NCI-H748 (cell line): Measurements from ENCODE around the gene NEGR1.
A peak's percentile ranks its signal among the peaks of the same experiment; 100 is the strongest.

Experiments used
- DNase-seq: peaks from one replicate; lab custom pipeline; 2025; ENCODE audit not compliant: unreplicated experiment; lab: John Stamatoyannopoulos, UW

Gene NEGR1

DNA sequence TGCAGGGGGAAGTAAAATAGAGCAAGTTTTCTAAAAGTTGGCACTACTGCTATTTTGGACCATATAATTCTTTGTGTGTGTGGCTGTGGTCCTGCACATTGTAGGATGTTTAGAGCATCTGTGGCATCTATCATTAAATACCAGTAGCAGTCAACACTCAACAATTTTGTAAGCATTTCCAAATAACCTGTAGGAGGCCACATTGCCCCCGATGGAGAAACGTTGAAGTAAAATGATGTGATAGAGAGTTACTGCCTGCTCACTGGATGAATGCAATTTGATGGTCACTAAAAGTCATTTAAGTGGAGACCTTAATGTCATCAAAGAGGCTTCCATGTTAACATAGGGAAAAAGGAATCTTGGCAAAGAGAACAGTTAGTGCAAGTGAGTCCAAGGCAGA is 560.8 kb downstream of the NEGR1 start:
- DNase-seq: no peak

DNA sequence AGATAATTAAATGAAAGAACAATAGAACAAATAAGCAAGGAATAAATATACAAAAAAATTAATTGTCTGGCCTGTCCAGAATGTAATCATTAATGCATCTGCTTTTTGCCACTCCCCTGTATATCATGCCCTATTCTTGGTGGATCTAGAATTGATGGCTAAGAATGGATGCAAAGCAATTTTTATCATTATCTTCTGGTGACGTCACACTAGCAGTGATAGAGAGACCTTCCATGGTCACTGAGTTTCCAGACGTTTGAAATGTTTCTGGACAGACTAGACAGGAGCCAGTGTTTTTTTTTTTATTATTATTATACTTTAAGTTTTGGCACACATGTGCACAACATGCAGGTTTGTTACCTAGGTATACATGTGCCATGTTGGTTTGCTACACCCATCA is 563.0 kb downstream of the NEGR1 start:
- no peak for DNase-seq

DNA sequence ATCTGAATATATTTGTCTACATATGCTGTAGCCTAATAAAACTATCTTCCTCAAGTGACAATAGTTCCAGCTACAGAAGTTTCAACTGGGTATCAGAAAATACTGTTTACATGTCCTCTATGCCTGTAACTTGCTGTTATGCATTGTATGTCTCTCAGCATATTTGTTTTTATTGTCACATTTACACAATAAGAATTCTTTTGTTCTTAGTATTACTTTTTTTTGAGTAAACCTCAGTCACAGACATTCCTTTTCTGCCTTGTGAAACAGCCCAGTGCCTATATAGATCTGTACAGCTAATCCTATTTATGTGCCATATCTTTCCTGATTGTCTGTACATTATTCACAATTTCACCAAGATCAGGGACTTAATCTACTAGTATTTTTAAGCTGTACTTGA is 565.2 kb downstream of the NEGR1 start:
- DNase-seq: no peak

DNA sequence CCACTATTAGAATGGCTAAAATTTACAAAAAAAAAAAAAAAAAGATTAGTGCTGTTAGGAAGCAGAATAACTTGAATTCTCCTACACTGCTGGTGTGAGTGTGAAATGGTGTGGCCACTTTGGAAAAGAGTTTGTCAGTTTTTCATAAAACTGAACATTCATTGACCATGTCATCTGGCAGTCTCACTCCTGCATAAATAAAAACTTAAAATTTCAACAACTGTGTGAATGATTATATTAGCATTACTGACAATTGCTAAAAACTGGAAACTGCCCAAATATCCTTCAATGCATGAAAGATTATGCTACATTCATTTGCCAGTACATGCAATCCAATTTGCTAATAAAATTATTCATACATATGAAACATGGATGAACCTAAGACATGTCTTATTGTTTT is 570.9 kb downstream of the NEGR1 start:
- DNase-seq: no peak

DNA sequence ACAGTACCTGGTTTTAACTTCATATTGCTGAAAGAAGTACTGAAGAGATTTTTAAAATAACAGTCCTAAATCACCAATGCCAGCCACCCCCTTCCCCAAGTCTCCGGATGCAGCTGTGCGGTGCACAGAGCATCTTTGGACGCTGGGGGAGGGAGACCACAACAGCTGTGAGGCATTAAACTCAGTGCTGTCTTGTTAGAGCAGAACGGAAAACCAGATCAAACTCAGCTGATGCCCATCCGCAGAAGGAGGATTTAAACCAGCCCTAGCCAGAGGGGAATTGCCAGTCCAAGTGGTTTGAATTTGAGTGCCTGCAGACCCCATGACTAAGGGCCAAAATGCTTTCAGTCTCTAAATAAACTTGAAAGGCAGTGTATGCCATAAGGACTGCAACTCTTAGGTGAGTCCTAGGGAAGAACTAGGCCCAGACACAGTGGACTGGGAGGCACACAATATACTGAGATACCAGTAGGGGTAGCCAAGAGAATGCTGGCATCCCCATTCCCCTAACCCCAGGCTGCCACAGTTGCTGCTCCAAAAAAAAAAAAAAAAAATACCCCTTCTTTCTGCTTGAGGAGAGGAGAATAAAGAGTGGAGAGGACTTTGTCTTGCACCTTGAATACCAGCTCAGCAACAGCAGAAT is 576.2 kb downstream of the NEGR1 start:
- peak; percentile 5 for DNase-seq

DNA sequence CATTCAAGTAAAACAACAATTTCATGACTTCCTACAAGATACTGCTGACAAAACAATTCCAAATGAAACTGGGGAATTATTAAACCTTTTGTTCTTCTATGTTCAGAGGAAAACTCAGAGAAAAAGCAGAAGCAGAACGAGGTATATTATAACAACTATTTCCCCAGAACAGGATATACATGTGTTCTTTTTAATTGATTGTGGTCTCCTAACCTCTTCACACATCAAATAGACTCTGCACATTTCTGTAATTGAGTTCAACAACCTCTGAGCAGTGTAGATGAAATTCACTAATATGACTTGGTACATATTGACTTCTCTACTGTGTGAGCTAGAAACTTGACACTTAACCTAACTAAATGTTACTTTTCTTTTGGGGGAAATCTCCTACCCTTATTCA is 584.2 kb downstream of the NEGR1 start:
- no peak for DNase-seq

DNA sequence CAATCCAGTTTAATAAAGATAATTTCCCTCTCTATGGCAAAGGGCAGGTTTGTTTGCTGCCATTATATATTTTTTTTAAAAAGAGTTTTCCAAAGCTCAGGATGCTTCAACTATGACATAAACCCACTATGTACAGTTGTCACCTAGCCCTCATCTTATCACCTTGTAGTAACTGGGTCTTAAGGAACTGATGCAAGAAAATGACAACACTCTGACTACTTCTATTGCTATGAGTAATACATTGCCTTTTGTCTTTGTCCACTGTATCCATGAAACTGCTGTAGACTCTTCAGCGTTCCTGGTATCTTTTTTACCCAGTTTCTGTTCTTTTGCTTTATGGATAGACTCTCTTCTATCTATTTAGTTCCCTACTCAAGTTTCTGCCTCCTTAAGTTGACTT is 586.5 kb downstream of the NEGR1 start:
- no peak for DNase-seq

DNA sequence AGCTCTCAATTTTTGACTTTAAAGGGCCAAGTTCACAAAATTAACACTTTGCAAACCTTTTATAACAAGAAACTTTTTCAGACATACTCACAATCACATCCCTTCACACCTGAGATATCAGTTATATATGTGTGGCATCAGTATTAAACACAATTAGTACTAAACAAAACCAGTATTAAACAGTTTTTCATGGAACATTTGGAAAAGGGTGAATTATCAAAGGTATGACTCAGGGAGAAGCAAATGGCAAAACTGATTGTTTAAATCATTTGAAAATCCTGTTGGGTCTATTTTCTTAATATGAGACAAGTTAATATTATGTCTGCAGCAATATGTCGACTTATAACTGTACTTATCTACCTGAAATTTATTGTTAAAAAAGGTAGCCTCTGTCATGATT is 587.3 kb downstream of the NEGR1 start:
- no peak for DNase-seq

DNA sequence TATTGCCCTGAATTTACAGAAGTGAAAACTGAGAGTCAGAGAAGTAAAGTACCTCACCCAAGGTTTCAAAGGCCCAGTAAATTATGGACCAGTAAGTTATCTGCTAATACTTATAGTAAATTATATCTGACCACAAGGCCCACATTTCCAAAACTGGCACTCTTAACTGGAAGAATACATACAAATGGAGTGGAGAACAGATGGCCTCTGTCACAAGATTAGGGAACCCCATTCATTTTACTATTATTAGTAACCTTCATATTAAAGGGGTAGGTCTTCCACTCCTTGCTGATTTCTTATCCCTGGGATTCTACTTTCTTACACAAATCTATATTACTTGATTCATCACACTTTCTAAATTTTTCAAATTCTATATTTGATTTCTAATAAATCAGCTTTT is 588.8 kb downstream of the NEGR1 start:
- DNase-seq: no peak

DNA sequence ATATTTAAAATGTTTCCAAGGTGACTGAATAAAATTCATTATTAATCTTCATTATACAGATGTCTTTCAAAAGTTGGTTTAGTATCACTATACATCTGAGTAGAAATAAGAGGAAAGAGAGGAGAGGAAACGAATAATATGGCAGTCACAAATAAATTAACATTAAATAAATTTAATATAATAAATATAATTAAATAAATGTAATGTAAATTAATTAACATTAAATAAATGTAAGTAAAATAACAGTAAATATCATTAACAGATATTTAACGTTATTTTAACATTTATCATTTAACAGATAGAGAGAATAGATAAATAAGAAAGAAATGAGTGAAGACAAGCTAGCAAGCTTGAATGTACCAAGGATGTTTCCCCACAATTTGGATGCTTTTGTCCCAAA is 592.7 kb downstream of the NEGR1 start:
- DNase-seq: no peak

DNA sequence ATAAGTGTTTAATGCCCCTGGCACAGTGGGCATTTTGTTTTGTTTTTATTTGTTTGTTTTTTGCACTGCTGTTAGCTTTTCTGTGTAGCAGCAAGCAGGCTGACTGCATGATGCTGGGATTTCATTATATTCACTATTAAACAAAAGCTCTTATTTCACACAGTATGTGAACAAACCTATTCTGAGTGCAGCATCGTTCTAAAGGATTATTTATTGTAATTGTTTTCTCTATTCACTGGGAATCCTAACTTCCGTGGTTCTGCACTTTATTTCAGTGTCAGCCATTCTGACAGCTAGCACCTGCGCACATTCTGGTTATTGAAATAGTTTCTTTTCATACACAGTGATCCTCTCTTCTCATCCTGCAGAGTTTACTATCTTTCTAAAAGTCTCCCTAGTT is 595.0 kb downstream of the NEGR1 start:
- DNase-seq: peak; percentile 74

DNA sequence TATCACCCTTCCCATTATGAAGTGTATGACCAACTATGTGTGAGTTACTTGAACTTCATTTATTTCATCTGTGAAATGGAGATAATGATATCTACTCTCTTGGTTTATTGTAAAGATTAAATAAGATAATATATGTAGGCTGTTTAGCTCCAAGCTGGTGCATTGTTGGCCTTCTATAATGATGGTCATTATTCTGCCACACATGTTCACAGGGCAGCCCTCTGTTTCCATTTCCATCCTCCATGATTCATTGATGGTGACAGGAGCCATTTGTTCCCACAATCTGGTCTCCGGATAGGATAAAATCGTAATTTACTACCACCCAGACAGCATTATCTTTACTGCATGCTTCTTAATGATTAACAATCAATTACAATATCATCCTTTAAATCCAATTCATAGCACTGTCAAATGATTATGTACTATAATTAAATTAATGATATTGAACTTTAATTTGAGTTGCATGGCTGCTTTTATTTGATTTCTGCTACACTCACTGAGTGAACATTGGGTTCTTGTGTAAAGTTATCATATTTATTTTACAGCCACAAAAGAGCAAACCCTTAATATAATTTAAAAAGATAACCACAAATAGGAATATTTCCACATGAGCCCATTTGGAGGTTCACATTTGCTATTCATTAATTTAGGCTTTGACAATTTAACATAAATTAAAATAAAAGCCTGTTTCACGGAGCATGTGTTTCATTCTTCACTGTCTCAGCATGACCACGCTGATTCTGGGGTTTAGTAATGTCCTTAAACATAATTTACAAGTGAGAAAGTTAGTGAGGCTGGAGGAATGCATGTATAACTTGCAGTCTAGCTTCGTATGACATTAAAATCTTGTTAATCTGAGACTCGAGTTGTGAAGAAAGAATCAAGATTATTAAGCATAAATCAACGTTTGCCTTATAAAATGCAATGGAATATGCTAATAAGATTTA is 605.1 kb downstream of the NEGR1 start:
- no peak for DNase-seq

DNA sequence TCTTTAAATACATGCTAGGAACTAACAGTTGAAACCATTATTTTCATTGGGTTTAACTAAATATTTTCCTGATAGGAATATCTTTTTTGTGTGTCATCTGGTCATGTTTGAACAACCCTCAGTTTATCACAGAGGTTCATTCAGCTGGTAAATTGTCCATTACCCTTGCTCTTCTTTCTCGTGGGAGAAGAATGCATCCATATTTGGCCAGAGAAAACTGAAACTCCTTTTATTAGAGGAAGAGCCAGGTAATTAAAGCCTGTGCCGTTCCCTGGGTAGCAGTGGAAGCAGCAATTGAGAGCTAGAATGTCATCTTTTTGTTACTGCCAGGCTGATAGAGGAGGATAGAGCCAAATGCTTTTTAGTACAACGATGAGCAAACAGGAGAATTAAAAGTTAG is 614.3 kb downstream of the NEGR1 start:
- peak; percentile 94 for DNase-seq

DNA sequence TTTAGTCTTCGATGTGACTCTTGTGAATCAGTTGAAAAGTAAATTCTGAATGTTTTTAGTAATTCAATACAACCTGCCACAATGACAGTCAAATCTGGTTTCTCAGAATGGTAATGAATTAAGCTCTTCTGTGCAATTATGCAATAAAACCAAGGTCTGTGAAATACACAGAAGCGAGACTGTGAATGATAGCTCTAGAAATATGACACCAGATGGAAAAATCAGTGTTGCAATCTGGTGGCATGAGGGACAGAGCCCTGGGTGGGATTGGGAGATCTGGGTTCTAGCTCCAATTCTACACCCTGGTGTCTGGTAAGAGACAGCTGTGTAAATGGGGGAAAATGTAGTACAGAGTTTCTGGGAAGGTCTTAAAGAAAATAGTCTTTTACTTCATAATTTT is 615.1 kb downstream of the NEGR1 start:
- peak; percentile 97 for DNase-seq

DNA sequence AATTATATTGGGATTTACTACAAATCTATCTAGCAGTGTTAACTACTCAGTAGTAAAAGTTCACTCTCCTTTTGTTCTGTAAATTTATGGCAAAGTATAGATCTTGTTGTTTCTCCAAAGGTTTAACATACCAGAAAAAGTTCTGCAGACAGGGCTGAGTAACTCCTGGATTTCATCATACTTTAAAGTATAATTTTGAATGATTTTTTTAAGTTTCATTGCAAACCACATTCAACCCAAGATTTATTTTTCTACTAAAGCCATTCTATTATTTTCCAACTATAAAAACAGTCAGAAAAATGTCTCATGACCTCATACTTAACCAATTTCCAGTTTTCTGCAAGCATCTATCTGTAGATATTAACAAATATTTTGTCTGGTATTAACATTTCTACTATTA is 615.7 kb downstream of the NEGR1 start:
- DNase-seq: no peak

DNA sequence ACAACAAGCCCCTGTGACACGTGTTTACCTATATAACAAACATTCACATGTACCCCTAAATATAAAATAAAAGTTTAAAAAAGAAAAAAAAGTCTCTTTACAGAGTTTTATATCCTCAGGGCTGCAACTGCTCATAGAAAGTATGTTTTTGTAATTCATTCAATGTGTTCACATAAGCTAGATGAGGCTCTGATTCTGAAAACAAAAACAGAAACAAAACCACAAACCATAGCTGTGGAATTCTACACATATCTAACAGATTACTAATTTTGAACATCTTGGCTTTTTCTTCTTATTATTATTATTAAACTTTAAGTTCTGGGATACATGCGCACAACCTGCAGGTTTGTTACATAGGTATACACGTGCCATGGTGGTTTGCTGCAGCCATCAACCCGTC is 621.9 kb downstream of the NEGR1 start:
- DNase-seq: no peak

DNA sequence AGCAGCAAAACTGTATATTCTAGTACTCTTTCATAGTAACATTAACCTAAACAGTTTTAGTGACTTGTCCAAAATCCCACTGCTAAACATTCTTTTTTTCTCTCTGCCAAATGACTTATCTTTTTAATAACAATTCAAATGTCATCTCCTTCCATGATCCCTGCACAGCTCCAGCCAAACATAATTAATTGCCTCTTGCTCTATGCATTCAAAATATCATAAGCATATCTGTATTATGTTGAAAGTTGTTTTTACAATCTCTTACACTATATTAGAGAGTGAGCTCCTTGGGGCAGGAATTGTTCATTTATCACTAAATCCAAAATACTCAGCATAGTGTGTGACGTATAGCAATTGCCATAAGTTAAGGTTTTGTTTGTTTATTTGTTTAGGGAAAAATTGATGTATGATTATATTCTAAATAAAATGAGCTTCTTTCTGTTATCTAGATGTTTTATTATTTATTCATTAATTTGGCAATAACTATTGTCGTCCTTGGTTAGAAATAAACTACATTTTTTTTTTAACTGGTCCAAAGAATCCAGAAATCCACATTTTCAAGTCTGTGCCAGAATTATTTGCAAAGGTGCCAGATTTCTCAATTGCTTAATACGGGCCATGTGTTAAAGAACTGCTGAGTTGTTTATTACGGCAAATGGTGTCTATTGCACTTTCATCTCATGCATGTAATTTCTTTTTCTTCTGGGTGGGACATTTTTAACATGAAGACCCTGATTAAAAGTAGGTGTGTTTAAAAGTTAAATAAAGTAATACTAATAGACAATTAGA is 624.3 kb downstream of the NEGR1 start:
- no peak for DNase-seq

DNA sequence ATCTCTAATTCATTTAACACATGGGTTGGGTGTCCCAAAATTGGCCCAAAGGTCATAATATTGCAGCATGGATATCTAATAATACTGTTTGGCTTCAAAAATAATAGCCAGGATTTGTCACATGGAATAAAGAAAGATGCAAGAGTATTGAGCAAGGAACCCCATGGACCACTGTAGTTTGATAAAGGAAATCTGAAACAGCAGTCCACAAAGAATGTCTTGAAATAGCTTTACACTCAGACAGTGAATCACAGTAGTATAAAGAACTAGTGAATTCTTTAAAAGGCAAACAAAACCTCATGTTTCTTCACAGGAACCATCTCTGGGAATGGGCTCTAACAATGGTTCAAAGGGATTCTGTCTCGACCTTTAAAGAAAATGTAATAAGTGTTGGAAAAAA is 625.4 kb downstream of the NEGR1 start:
- no peak for DNase-seq

DNA sequence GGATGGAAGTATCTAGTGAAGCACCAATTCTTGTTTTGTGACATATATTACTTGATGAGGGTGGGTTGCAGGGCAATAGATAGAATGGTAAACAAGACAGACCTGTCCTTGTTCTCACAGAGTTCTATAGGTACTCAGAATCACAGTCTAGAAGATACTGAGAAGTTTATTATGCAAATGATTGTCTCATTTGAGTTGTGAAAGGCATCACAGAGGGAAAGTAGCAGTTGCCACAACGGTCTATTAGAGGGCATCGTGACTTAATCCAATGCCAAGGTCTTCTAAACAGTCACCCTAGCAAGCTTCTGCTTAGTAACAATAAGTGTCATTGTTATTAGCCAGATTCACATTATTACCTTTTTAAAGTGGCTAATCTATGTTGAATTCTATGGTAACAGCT is 626.7 kb downstream of the NEGR1 start:
- no peak for DNase-seq

DNA sequence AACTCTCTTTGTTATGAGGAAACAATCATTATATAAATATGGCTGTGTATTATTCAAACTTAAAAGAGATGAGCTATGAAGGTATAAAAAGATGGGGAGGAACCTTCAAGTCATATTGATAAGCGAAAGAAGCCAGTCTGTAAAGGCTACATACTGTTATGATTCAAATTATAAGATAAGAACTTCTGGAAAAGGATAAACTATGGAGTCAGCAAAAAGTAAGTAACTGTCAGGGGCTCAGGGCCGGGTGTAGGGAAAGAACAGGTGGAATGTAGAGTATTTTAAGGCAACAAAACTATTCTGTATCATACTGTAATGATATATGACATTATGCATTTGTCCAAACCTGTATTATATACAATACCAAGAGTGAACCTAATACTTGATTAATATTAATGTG is 628.4 kb downstream of the NEGR1 start:
- no peak for DNase-seq

DNA sequence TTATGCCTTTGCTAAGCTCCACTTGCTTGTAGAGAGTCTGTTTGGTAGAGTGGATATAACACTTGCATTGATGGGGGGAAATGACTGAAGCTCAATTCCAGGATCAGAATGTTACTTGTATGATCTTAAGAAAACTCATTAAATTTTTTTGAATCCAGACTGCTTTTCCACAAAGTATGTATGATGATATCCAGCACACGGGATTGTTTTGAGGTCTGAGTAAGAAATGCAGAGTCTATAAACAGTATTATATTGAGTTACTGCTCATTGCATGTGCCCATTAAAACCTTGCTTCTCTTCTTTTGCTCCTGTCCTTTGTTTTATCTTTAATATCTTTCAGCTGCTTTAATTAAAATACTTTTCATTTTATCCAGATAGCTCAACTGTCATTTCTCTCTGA is 631.1 kb downstream of the NEGR1 start:
- DNase-seq: no peak

DNA sequence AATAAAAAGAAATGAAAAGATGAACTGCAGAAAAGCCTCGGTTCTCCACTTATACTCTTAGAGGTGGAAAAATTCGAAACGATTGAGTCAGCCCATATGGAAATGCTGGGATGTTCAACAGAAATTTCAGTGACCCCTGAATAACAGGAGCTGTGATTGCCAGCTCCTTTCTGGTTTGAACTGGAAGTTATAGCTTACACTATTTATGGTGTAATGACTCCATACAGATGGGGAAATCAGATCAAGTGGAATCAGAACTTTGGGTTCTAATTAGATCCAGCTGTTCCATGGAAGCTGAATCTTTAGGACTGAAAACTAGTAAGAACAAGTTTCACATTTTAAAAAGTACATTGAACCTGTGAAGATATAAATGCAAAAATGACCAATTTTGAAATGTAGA is 632.2 kb downstream of the NEGR1 start:
- no peak for DNase-seq
